Measurements from ENCODE around the gene NPC2.
A peak's percentile ranks its signal among the peaks of the same experiment; 100 is the strongest.
"Not testable (repeated sequence)": the region's sequence is repeated elsewhere in the genome, so short reads cannot be mapped to it uniquely, and the experiment has no call there.

The NPC2 gene

DNA sequence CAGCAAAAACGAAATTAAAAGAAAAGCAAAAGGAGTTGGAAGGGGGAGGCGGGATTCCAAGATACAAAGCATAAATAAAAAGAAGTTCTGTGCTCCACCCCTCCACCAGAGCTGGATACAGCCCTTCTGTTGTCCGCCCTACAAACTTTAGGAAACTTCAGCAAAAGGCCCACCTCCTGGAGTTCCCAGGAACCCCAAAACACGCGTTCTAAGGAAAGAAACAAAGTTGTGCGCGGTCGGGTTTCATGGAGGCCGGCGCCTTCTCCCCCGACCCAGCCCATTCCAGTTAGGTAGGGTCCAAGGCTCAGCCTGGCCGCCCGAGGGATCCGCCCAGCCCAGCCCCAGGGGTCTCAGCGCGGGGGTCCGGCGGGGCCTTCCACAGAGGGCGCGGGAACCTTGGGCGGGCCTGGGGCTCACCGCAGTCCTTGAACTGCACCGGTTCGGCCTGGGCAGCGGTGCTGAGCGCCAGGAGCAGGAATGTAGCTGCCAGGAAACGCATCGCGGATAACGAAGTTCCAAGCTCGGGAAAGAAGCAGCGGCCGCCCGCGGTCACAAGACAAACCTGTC is at the start of gene NPC2:
NPC2 (minus strand) TSS at position 530 of the 567 bp plus-strand sequence; CDS start at position 499, 31 bp downstream.
- peak within 1 kb of the TSS; percentile 99 for H3K4me3 ChIP-seq (ENCODE audit: low read depth, low read length)
- TF ChIP-seq, protein P1, sequence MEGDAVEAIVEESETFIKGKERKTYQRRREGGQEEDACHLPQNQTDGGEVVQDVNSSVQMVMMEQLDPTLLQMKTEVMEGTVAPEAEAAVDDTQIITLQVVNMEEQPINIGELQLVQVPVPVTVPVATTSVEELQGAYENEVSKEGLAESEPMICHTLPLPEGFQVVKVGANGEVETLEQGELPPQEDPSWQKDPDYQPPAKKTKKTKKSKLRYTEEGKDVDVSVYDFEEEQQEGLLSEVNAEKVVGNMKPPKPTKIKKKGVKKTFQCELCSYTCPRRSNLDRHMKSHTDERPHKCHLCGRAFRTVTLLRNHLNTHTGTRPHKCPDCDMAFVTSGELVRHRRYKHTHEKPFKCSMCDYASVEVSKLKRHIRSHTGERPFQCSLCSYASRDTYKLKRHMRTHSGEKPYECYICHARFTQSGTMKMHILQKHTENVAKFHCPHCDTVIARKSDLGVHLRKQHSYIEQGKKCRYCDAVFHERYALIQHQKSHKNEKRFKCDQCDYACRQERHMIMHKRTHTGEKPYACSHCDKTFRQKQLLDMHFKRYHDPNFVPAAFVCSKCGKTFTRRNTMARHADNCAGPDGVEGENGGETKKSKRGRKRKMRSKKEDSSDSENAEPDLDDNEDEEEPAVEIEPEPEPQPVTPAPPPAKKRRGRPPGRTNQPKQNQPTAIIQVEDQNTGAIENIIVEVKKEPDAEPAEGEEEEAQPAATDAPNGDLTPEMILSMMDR (IDR thresholded peaks at IDR 0.05; ENCODE audit: insufficient read depth, low read length, missing control alignments), result no peak
- ChIA-PET POLR2A (interaction anchor here (0.7 to 1.2 kb wide), 5 partner anchors 9 to 126 kb away, joined by 3 to 5 read pairs (median 4); no protein-coding TSS in a partner anchor), CTCF (interaction anchor here (0.6 to 0.9 kb wide), 3 partner anchors 8 to 135 kb away, joined by 3 read pairs; no protein-coding TSS in a partner anchor)
- no peak for DNase-seq (ENCODE audit: low read depth, low spot score)

DNA sequence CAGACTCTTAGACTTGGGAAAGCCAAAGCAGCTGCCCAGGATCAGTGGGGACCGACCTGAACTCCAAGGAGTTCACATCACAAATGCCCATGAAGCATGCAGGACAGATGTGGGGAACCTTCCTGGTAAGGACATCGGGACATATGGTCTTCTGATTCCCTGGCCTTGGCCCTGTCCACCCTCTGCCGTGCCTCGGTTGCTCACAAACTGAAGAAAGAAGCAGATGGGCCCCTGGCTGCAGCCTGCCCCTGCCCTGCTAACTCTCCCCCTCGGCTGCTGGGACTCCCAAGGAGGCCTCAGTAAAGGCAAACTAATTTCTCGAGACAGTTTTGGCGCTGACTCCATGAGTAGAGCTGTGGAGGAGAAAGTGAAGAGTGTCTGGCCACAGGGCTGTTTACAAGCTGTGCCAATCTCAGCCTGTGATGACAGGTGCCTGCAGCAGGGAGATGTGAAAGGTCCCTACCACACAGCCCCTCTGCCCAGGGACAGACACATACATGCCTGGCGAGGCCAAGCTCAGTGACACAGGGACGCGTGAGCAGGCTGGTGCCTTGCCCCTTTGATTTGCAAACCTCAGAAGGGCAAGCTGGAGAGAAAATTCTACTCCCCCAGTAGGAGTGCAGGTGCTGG is 49.1 kb upstream of the NPC2 start:
- POLR2A ChIA-PET, result no interaction called here
- DNase-seq (ENCODE audit: low read depth, low spot score), result no peak
- no peak overlapping the region for H3K4me3 ChIP-seq (ENCODE audit: low read depth, low read length)
- CTCF ChIA-PET, result interaction anchor here (0.7 kb wide), 1 partner anchor 13 kb away, joined by 3 read pairs; no protein-coding TSS in a partner anchor
- TF ChIP-seq, protein P1 (IDR thresholded peaks at IDR 0.05; ENCODE audit: insufficient read depth, low read length, missing control alignments), result no peak

DNA sequence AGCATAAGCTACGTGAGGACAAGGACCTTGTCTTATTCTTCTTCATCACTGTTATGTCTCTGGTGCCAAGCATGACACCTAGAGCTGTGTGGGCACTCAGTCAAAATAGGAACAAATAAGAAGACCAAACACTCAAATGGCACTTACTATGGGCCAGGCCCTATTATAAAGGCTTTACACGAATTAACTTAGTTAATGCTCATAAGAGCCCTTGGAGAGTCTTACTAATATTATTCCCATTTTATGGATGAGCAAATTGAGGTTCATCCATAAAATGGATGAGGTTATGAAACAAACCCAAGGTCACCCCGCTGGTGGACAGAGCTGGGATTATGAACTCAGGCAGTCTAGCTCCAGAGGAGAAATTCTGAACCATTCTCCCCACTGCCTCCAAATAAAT is 48.1 kb upstream of the NPC2 start:
- DNase-seq (ENCODE audit: low read depth, low spot score), result no peak
- H3K4me3 ChIP-seq (ENCODE audit: low read depth, low read length), result no peak overlapping the region
- ChIA-PET CTCF (interaction anchor here (1.1 kb wide), 1 partner anchor 42 kb away, joined by 3 read pairs; no protein-coding TSS in a partner anchor), POLR2A (no interaction called here)
- TF ChIP-seq, protein P1 (IDR thresholded peaks at IDR 0.05; ENCODE audit: insufficient read depth, low read length, missing control alignments), result no peak

DNA sequence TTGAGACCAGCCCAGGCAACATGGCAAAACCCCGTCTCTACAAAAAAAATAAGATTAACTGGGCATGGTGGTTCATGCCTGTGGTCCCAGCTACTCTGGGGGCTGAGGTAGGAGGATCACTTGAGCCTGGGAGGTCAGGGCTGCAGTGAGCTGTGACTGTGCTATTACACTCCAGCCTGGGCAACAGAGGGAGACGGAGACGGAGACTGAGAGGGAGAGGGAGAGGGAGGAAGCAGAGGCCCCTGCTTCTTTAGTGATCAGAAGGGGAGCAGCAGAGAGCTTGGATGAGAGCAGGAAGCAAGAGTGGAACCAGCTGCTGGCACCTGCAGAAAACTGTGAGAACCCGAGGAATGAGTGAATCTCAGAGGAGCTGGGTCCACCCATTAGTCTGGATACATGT is 46.4 kb upstream of the NPC2 start:
- ChIA-PET POLR2A (no interaction called here), CTCF (no interaction called here)
- no peak for DNase-seq (ENCODE audit: low read depth, low spot score)
- TF ChIP-seq, protein P1 (IDR thresholded peaks at IDR 0.05; ENCODE audit: insufficient read depth, low read length, missing control alignments), result no peak
- H3K4me3 ChIP-seq (ENCODE audit: low read depth, low read length), result no peak overlapping the region

DNA sequence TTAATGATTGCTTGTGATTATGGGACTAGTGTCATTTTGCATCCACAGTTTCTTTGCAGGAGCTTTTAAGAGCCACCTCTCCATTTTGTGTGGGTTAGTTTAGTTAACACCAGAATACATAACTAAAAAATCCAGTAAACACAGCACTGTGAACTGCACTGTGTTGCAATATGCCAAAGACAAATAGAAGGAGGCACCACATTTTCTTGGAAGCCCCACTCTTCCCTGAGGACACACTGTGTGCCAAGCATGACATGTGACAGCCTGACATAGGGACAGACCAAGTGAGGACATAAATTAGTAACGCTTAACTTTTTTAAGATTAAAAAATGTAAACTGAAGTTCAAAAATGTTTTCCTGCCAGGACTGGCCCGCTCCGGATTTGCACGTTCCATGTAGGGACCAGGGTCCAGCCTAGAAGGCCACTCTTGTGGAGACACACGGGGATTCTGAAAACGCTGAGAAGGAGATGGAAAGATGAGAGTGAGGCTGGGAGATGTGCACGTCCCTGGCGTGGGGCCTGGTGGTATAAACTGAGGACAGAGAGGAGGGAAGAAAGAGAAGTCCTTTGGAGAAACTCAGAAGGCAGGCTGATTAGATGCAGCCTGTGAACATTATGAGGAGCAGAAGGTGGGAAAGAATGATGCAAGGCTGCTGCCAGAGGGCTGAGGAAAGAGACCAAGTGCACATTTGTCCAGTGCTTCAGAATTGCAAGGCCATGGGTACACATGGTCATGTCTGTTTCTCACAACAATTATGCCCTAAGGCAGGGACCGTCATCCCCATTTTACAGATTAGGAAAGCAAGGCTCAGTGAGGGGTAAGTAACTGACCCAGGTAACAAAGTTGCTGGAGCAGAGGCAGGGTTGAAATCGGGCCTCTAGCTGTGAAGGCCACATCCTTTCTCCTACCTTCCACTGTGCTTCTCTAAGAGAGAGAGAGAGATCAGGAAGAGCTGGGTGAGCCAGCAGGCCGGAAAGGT is 45.6 kb upstream of the NPC2 start:
- ChIA-PET CTCF (no interaction called here), POLR2A (no interaction called here)
- no peak for DNase-seq (ENCODE audit: low read depth, low spot score)
- H3K4me3 ChIP-seq (ENCODE audit: low read depth, low read length), result no peak overlapping the region
- TF ChIP-seq, protein P1 (IDR thresholded peaks at IDR 0.05; ENCODE audit: insufficient read depth, low read length, missing control alignments), result no peak

DNA sequence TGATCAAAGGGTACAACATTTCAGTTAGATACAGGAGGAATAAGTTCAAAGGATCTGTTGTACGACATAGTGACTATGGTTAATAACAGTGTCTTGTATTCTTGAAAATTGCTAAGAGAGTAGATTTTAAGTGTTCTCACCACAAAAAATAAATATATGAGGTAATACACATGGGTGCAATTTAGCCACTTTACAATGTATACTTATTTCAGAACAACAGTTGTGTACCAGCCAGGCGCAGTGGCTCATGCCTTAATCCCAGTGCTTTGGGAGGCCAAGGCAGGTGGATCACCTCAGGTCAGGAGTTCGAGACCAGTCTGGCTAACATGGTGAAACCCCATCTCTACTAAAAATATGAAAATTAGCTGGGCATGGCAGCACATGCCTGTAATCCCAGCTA is 43.2 kb upstream of the NPC2 start:
- POLR2A ChIA-PET; DNase-seq (ENCODE audit: low read depth, low spot score); H3K4me3 ChIP-seq (ENCODE audit: low read depth, low read length); CTCF ChIA-PET: not testable (repeated sequence)

Data from AG04449 (cell line).